GM20431 (cell line): Measurements from ENCODE around the gene CCDC85B.

ENCODE experiments used
- in situ Hi-C: fragments of 300-500 bp; cut with MseI, MboI; formaldehyde crosslinking; loops from one replicate; pipeline ENCODE4 v1.15.0; 2020; ENCODE audit warnings: low sequenced_read_pairs; ENCODE audit not compliant: unreplicated experiment

The CCDC85B gene

DNA sequence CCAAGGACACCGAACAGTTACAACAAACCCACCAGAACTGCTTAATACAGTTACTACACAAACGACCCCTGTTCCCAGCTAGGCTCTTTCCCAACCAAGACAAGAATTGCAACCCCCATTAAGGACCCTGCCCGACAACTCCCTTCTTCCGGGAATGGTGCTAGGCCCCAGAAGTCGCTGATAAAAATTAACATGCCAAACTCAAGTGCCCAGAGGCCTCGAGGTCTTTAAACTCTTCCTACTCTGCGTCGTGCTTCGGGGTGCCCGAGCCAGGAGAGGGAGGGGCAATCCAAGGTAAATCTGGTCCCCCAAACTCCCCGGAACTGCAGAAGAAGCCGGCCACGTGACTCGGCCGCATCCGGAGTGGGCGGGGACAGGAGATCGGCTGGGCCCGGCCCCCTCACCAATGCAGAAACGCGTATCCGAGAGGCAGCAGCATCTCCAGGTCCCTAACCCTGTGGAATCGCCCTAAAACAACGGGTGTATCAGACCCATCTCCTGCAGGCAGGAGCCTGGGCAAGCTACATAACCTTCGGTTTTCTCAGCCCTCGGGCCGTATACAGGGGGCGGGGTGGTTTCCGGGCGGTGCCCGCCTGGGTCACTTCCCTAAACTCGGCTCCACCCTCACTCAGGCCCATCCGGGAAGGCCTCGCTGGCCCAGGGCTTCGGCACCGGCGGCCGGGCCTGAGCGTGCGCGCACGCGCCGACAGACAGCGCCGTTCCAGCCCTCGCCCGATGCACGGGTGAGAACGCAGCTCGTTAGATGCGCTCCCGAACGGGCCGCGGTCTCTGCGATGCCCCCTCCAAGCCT lies 33.6 kb upstream of the CCDC85B start:
- in situ Hi-C loops = no loop called here

DNA sequence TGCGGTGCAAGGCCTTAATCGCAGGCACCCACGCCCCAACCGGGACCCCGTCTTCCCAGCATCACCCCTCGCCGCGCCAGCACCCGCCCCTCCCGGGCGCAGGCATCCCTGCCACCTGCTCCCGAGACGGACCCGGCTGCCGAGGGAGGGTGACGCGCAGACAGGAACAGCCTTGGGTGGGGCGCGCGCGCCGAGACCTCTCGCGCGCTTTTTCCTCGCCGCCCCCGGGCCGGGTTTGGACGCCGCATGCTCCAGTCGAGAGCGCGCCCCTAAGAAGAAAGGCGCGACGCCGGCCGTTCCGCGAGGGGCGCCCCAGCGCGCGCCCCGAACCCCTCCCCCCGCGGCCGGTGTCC lies 33.0 kb upstream of the CCDC85B start:
- in situ Hi-C loops = no loop called here

DNA sequence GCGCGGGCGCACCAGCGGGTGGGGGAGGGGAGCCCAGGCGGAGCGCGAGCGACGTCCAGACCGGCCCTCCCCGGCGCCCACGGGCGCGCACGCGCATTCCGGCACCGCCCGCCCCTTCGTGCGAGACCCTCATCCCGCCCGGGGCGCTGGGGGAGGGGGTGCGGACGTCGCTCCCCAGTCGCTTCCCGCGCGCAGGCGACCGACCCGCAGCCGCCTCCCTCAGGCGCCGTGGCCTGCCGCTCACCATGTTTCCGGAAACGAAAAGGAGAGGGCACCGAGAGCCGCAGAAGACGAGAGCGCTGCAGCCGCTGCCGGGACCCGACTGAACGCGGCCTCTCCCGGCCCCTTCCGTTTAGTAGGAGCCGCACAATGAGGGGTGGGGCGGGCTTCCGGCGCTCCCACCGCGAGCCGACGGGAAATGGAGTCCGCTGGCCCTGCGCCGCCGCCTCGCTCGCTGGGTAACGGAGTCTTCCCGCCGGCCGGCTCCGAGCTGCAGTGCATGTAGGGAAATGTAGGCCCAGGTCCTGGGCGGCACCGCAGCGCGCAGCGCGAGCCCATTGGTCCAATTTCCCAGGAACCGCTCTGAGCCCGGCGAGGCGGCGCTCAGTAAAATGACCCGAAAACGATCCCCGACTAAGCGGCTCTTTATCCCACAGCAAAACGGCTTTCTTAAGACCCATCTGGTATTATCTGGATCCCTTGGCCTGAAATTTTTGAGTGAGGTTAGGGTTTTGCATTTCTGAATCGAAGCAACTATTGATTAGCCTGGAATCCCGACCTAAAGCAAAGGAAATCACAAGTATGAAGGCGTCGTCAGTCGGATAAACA lies 32.4 kb upstream of the CCDC85B start, which contains the start of gene CFL1:
Gene CFL1, minus strand, starts transcription at position 328 of the 828 bp plus-strand sequence. Its CDS starts 81 bp downstream, at position 247.
- in situ Hi-C loops = no loop called here

DNA sequence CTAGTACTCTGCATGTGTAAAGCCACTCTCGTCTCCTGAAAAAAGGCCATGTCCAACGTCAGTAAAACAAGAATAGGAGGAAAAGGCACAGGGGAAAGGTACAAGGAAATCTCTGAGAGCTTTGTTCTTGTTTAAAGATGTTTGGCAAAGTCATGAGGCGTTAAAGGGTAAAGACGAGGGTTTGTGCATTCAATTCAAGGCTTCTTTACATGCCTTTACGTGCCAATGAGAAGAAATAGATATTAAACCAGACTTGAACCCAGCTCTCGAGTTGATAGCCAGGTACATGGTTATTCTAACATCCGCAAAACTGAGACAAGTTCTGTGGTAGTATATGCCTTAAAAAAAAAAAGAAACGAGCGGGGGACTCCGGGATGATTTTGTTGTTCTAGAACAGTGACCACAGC lies 31.8 kb upstream of the CCDC85B start:
- in situ Hi-C loops = no loop called here

DNA sequence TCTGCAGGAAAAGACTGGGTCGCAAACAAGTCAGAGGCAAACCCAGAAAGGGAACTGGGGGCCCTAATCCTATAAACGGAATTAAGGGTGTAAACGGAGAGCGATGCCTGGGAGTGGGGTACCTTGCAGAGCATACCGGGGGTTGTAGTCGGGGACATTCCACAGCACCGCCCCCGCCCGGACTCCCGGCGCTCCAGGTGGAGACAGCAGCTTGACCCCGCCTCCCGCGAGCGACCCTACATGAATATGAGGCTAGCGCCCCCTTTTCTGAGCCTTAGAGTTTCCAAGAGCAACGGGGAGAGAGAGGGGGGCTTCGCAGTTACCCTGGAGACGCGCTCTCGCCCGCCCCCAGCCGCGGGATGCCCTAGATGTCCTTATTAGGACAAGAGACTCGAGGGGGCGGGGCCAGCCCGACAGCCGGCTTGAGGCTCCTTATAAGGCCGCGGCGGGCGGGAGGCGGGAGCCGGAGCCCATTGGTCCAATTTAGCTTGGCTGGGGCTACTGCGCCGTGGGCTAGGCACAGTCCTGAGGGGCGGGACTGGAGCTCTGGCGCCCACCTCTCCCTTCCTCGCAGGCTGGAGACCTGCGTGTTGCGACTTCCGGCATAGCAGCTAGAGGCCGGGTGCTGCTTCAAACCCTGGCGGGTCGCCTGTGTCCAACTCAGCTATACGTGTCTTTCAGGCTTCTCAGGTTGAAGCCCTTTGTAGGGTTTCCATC lies 31.2 kb upstream of the CCDC85B start:
- in situ Hi-C loops = no loop called here

DNA sequence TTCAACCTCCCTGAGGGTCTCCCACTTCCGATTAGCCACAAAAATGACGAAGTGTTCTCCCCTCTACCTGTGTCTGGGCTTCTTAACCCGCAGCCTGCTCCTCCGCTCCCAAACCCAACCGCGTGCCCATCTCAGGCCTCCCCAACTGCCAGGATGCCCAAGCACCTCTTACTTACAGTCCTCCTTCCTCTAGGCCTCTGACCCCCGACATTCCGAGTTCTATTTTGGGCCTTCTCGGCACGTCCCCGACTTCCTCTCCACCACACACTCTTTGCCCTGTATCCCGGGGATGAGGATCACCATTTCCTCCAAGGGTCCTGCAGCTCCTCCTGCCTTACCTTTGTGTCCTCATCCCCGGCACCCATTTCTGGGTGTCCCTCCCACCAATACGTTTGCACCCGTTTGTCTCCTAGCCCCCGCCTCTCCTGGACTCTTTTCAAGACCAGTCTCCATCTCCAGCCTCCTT lies 30.6 kb upstream of the CCDC85B start:
- in situ Hi-C loops = no loop called here

DNA sequence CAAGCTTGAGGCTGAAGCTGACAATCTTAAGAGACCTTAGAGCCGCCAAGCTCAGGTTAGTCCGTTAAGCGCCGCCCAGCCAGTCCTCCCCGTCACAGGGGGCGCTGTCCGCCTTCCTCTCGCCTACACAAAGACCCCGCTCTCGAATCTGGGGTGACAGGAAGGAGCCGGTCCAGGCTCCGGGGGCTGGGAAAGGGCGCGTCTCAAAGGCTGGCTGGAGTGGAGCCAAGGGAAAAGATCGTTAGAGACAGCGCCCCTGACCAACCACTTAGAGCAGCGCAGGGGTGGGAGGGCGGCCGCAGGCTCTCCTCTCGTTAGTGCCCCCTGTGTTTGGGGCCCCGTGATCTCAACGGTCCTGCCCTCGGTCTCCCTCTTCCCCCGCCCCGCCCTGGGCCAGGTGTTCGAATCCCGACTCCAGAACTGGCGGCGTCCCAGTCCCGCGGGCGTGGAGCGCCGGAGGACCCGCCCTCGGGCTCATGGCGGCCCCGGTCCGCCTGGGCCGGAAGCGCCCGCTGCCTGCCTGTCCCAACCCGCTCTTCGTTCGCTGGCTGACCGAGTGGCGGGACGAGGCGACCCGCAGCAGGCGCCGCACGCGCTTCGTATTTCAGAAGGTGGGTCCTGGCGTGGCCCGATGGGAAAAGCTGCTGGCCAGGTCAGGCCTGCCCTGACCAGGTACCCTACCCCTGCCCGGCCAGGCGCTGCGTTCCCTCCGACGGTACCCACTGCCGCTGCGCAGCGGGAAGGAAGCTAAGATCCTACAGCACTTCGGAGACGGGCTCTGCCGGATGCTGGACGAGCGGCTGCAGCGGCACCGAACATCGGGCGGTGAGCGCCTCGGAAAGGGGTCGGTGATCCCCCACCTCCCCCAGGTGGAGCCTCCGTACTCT lies 30.0 kb upstream of the CCDC85B start, which contains the start of gene MUS81:
Gene MUS81, plus strand, starts transcription at position 156 of the 887 bp plus-strand sequence. Its CDS starts 321 bp downstream, at position 477.
- in situ Hi-C loops = no loop called here

DNA sequence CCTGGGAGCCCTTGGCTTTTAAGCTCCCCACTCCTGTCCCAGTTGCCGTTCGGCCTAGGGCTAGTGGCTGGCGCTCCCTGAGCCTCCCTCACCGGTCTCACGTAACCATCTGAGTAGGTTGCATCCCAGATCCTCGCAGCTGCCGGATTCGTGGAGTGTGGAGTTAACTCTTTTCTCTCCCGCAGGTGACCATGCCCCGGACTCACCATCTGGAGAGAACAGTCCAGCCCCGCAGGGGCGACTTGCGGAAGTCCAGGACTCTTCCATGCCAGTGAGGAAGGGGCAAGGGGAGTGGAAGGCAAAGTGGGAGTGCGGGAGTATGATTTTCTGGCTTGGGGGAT lies 29.3 kb upstream of the CCDC85B start:
- in situ Hi-C loops = no loop called here

DNA sequence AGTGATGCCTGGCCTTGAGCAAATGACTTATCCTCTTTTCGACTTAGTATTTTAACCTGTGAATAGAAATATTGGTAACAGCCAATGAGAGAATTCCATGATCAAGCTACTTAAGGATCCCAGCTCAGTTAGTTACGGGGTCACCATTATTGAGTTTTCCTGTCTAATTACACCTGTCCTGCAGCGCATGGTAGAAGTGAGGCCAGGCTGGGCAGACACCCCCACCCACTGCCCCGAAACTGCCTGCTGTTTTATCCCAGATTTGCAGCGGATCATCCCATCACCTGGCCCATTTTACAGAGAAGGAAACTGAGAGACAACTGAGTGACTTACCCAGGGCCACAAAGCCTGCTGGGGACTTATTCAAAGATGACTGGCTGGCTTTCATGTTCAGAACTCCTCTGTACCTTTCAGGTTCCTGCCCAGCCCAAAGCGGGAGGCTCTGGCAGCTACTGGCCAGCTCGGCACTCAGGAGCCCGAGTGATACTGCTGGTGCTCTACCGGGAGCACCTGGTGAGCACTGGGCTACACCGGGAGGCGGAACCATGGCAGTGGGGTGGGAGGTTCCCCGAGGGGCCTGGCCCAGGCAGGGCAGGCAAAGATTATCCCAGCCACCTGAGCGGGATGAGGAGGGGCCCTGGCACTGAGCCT lies 28.8 kb upstream of the CCDC85B start:
- in situ Hi-C loops = no loop called here

DNA sequence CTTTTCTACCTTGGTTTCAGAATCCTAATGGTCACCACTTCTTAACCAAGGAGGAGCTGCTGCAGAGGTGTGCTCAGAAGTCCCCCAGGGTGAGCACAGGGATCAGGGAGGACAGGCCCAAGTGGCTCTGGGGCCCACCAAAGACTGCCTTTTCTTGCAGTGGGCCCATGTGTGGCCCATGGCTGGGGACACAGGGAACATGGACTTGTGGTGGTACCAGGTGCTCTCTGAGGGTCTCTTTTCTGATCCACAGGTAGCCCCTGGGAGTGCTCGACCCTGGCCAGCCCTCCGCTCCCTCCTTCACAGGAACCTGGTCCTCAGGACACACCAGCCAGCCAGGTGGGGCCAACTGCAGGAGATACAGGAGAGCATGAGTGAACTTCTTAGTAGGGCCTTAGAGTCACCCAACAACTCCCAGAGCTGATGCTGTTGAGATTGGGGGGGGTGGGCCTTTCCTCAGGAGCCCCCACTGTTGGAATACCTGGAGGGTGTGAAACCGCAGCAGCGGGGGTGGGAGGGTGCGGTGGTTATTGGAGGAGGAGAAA lies 28.2 kb upstream of the CCDC85B start:
- in situ Hi-C loops = no loop called here

DNA sequence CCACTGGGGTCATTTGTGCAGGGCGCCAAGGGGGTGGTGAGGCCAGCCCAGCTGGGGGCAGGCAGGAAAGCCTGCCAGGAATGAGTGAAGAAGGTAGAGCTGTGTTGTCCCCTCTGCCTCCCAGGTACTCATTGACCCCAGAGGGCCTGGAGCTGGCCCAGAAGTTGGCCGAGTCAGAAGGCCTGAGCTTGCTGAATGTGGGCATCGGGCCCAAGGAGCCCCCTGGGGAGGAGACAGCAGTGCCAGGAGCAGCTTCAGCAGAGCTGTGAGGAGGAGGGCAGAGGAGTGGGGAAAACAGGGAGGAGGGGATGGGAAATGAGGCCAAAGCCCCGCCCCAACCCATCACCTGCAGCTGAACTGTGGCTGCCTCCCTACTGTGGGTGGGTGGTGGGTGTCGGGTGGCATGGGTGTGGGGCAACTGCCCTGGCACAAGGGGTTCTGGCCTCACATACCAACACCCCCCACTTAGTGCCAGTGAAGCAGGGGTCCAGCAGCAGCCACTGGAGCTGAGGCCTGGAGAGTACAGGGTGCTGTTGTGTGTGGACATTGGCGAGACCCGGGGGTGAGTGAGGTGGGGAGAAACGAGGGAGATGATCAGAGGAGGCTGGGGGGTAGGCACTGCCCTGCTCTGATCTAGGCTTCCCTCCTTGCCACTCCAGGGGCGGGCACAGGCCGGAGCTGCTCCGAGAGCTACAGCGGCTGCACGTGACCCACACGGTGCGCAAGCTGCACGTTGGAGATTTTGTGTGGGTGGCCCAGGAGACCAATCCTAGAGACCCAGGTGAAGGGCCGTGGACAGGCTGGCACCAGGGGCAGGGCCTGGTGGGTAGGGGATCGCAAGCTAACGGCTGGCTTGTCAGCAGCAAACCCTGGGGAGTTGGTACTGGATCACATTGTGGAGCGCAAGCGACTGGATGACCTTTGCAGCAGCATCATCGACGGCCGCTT lies 27.3 kb upstream of the CCDC85B start:
- in situ Hi-C loops = no loop called here

DNA sequence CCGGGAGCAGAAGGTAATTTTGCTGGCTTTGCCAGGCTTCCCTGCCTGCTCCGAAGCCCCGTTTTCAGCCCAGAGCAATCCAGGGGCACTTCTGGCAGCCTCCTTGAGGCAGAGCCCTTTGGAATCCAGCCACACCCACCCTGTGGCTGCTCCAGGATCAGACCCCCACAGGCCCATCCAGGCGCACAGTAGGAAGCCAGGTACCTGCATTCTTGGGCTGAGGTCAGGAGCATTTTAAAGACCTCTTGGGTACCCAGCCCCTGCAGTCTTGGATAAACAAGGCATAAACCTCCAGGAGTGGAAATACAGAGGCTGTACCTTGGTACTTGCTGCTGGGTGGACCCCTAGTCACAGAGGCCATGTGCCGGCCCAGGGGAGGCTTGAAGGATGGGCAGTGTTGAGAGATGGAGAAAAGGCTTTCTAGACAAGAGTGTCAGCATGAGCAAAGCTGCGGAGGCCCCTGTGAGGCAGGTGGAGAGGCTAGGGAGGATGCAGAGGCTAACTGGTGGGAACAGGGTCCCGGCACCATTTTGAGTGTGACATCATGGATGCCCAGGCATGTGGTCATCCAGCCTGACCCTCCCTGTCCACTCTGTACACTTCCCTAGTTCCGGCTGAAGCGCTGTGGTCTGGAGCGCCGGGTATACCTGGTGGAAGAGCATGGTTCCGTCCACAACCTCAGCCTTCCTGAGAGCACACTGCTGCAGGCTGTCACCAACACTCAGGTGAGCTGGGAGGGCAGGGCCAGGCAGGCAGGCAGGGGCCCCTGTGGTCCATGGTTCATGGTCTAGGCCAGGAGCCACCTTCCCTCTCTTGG lies 26.4 kb upstream of the CCDC85B start:
- in situ Hi-C loops = no loop called here

DNA sequence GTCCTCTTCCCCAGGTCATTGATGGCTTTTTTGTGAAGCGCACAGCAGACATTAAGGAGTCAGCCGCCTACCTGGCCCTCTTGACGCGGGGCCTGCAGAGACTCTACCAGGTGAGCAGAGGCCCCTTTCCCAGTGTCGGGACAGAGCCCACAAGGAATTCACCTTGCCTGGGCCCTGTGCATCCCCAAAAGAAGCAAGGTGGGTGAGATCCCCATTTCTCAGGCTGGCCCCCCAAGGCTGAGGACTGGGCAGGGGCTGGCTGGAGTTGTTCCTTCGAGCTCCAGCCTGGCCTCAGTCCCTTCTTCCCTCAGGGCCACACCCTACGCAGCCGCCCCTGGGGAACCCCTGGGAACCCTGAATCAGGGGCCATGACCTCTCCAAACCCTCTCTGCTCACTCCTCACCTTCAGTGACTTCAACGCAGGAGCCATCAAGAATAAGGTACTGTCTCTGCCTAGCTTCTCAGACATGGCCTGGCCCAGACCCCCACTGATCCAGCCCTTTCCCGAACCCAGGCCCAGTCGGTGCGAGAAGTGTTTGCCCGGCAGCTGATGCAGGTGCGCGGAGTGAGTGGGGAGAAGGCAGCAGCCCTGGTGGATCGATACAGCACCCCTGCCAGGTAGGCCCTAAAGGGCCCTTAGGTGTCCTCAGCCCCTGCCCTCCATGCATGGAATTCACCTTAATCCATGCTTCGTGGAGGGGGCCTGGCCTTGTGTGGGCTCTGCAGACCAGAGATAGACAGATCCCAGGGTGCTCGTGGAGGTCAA lies 25.6 kb upstream of the CCDC85B start:
- in situ Hi-C loops = no loop called here

DNA sequence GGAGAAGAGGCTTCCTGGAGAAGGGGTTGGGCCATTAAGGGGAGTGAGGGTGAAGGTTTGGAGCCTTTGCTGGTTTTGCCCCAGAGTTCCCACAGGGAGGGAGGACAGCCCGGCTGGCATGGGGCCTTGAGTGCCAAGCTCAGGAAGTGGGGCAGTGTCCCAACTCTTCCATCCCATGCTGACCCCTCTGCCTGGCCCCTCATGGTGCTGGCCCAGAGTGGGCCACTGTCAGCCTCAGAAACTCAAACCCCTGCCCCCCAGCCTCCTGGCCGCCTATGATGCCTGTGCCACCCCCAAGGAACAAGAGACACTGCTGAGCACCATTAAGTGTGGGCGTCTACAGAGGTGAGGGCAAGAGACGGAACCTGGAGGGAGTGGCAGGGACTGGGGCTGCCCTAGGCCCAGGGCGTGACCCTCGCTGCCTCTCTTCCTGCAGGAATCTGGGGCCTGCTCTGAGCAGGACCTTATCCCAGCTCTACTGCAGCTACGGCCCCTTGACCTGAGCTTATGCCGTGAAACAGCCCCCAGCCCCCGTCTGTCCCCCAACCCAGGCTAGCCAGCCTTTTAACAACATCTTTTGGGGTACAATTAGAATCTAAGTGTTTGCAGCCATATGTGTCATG lies 24.8 kb upstream of the CCDC85B start:
- in situ Hi-C loops = no loop called here

DNA sequence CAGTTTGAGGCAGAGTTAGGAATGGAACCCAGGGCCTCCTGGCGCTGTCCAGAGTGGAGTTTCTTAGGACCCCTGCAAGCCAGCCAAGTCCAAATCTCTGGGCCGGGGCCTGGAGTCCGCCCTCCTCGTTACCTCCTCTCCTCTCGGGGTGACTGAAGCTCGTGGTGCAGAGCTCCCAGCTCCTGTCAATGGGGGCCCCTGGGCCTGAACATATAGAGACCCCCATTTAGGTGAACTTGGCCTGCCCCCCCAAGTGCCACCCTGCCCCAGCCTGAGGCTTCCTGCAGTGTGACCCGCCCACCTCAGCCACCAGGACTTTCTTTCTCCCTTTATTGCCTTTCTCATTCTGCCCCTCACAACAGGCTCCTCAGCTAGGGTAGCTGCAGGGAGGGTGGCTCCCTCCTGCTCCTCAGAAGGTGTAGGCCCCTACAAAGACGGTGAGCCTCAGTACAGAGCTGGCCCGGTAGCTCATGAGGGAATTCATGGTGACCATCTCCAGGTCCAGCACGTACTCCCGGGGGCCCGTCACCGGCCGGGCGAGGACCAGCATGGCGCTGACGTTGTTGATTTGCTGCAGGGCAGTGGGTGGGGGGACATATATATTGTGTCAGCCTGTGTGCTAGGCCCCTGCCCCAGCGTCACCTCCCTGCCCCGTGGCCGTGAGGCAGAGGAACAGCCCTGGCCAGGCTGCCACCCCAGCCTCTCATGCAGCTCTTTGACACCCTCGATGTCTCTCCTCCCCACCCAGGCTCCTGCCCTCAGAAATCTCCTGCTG lies 23.8 kb upstream of the CCDC85B start:
- in situ Hi-C loops = no loop called here
